Measurements from ENCODE around the gene RGL3. TPM values are rescaled to one million over a fixed set of nuclear protein-coding genes. Genes with fewer than 3 reads are reported as not detected.

Gene RGL3
- total RNA-seq, 1 donor from 2014 or later = 3.6 TPM

DNA sequence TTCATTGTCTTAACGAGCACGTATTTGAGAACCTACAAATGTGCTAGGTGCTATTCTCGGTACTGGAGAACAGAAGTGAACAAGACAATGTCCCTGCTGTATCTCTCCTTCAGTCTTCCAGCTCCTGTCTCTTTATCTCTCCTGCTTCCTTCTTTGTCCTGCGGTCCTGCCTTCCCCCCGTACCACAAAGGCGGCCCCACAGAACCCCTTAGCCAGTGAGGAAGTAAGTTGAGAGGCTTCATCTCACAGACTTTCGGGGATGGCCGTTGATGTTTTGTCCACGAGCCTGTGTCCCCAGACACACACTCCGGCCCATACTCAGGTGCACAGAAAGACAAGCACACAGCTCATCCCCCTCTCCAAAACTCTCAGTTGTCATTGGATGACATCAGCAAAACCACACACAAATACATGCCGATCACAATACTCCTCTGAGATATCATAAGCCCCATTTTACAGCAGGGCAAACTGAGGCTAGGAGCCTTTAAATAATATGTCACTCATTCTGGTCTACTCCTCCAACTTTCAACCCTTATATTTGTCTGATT lies 45.2 kb downstream of the RGL3 start:
- peak overlapping the region; percentile 35 for H3K27ac Mint-ChIP-seq (ENCODE audit: unreplicated experiment)
- peak overlapping the region; percentile 21 for H2AFZ ChIP-seq (ENCODE audit: low read depth, low read length)

DNA sequence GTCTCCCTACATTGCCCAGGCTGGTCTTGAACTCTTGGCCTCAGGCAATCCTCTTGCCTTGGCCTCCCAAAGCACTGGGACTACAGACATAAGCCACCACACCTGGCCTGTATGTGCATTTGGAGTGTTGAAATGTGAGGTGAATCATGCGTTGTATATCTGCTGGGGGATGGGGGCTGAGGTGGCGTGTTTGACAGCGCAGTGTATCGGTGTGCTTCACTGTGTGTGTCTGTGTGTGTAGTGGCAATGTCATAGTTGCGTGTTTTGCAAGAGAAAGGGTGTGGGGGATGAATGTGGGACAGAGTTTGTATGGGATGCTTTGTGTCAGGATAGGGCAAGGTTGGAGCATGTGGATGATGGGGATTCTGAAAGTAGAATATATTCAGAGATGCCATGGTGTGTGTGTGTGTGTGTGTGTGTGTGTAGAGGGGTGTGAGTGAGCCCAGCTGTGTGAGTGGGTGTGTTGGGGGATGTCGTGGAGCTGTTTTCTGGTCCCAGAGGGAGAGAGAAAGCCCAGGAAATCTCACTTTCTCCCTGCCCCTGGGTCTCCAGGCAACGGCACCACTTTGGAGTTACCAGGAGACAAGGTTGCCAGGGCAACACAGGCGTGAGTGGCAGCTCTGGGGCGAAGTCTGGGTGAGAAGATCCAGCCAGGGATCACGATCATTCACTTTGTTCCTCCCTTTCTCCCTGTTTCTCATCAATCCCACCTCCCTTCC lies 45.8 kb downstream of the RGL3 start:
- Mint-ChIP-seq H3K9me3 (ENCODE audit: unreplicated experiment) (no peaks in the 10 kb centered on the region), H3K4me1 (ENCODE audit: low read depth, unreplicated experiment) (peaks cover 9% of the 10 kb centered on the region), H3K27ac (ENCODE audit: unreplicated experiment) (no peak overlapping the region), H3K4me3 (ENCODE audit: unreplicated experiment) (no peak overlapping the region), H3K36me3 (ENCODE audit: low read depth, unreplicated experiment) (peaks cover 7% of the 10 kb centered on the region), H3K27me3 (ENCODE audit: low read depth, unreplicated experiment) (no peaks in the 10 kb centered on the region)
- H3K9ac ChIP-seq (ENCODE audit: low read length) = no peak overlapping the region
- H3K4me2 ChIP-seq (ENCODE audit: low read length) = peak overlapping the region; percentile 78
- no peaks in the 10 kb centered on the region for H3K36me3 ChIP-seq (ENCODE audit: insufficient read depth, low read length)
- FAIRE-seq (no peak), DNase-seq (ENCODE audit: low read depth) (peak; percentile 25)
- H4K20me1 ChIP-seq (ENCODE audit: insufficient read depth, low read length) = peaks cover 7% of the 10 kb centered on the region
- no peak overlapping the region for H3K27ac ChIP-seq (ENCODE audit: low read depth, low read length)
- no peak overlapping the region for H3K4me3 ChIP-seq (ENCODE audit: insufficient read depth, low read depth, low read length)
- no peak for TF ChIP-seq EZH2 (IDR thresholded peaks at IDR 0.05; ENCODE audit: insufficient read depth, low read length)
- TF ChIP-seq, protein P1, sequence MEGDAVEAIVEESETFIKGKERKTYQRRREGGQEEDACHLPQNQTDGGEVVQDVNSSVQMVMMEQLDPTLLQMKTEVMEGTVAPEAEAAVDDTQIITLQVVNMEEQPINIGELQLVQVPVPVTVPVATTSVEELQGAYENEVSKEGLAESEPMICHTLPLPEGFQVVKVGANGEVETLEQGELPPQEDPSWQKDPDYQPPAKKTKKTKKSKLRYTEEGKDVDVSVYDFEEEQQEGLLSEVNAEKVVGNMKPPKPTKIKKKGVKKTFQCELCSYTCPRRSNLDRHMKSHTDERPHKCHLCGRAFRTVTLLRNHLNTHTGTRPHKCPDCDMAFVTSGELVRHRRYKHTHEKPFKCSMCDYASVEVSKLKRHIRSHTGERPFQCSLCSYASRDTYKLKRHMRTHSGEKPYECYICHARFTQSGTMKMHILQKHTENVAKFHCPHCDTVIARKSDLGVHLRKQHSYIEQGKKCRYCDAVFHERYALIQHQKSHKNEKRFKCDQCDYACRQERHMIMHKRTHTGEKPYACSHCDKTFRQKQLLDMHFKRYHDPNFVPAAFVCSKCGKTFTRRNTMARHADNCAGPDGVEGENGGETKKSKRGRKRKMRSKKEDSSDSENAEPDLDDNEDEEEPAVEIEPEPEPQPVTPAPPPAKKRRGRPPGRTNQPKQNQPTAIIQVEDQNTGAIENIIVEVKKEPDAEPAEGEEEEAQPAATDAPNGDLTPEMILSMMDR (IDR thresholded peaks at IDR 0.05; ENCODE audit: insufficient read depth, low read depth, low read length) = no peak
- H3K4me1 ChIP-seq (ENCODE audit: insufficient read depth, low read length) = peaks cover 37% of the 10 kb centered on the region
- no peaks in the 10 kb centered on the region for H3K79me2 ChIP-seq (ENCODE audit: insufficient read depth, low read length)
- H2AFZ ChIP-seq (ENCODE audit: low read depth, low read length) = no peak overlapping the region
- no peaks in the 10 kb centered on the region for H3K27me3 ChIP-seq (ENCODE audit: insufficient read depth, low read length)
- no peaks in the 10 kb centered on the region for H3K9me3 ChIP-seq (ENCODE audit: insufficient read depth, low read depth, low read length)

More for the DNA sequence above, 45.2 kb downstream of the RGL3 start:
- Histone ChIP-seq H3K79me2 (ENCODE audit: insufficient read depth, low read length) (no peaks in the 10 kb centered on the region), H3K9me3 (ENCODE audit: insufficient read depth, low read depth, low read length) (no peaks in the 10 kb centered on the region), H3K27ac (ENCODE audit: low read depth, low read length) (no peak overlapping the region), H3K4me3 (ENCODE audit: insufficient read depth, low read depth, low read length) (peak overlapping the region; percentile 70), H3K4me1 (ENCODE audit: insufficient read depth, low read length) (peaks cover 42% of the 10 kb centered on the region), H3K4me2 (ENCODE audit: low read length) (peak overlapping the region; percentile 78), H4K20me1 (ENCODE audit: insufficient read depth, low read length) (peaks cover 9% of the 10 kb centered on the region), H3K27me3 (ENCODE audit: insufficient read depth, low read length) (no peaks in the 10 kb centered on the region), H3K36me3 (ENCODE audit: insufficient read depth, low read length) (no peaks in the 10 kb centered on the region), H3K9ac (ENCODE audit: low read length) (peak overlapping the region; percentile 84)
- FAIRE-seq = no peak
- Mint-ChIP-seq H3K9me3 (ENCODE audit: unreplicated experiment) (no peaks in the 10 kb centered on the region), H3K4me1 (ENCODE audit: low read depth, unreplicated experiment) (peaks cover 13% of the 10 kb centered on the region), H3K4me3 (ENCODE audit: unreplicated experiment) (no peak overlapping the region), H3K36me3 (ENCODE audit: low read depth, unreplicated experiment) (peaks cover 7% of the 10 kb centered on the region), H3K27me3 (ENCODE audit: low read depth, unreplicated experiment) (no peaks in the 10 kb centered on the region)
- no peak for TF ChIP-seq EZH2 (IDR thresholded peaks at IDR 0.05; ENCODE audit: insufficient read depth, low read length)
- TF ChIP-seq, protein P1 (IDR thresholded peaks at IDR 0.05; ENCODE audit: insufficient read depth, low read depth, low read length) = no peak
- DNase-seq (ENCODE audit: low read depth) = no peak

DNA sequence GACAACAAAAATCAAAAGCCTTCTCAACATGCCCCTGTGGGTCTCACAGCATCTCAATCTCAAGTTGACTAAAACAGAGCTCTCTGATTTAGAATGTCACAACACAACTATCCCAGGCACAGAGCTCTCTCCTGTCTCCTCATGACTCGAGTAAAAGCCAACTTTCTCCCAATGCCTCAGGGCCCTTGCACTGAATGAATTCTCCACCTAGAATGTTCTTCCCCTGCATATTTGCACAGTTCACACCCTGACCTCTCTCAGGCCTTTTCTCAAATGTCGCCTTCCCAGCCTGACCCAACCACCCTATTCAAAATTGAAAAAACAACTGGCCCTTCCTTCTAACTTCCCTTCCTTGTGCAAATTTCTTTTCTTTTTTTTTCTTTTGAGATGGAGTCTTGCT lies 48.4 kb downstream of the RGL3 start:
- Histone ChIP-seq H2AFZ (ENCODE audit: low read depth, low read length) (no peak overlapping the region), H3K79me2 (ENCODE audit: insufficient read depth, low read length) (no peaks in the 10 kb centered on the region), H3K27me3 (ENCODE audit: insufficient read depth, low read length) (no peaks in the 10 kb centered on the region), H3K27ac (ENCODE audit: low read depth, low read length) (no peak overlapping the region), H3K4me2 (ENCODE audit: low read length) (no peak overlapping the region), H3K9me3 (ENCODE audit: insufficient read depth, low read depth, low read length) (no peaks in the 10 kb centered on the region), H4K20me1 (ENCODE audit: insufficient read depth, low read length) (peaks cover under 1% of the 10 kb centered on the region), H3K36me3 (ENCODE audit: insufficient read depth, low read length) (no peaks in the 10 kb centered on the region), H3K4me3 (ENCODE audit: insufficient read depth, low read depth, low read length) (no peak overlapping the region), H3K4me1 (ENCODE audit: insufficient read depth, low read length) (peaks cover 18% of the 10 kb centered on the region), H3K9ac (ENCODE audit: low read length) (no peak overlapping the region)
- Mint-ChIP-seq H3K36me3 (ENCODE audit: low read depth, unreplicated experiment) (peaks cover 8% of the 10 kb centered on the region), H3K27ac (ENCODE audit: unreplicated experiment) (no peak overlapping the region), H3K4me3 (ENCODE audit: unreplicated experiment) (no peak overlapping the region), H3K4me1 (ENCODE audit: low read depth, unreplicated experiment) (peaks cover under 1% of the 10 kb centered on the region), H3K27me3 (ENCODE audit: low read depth, unreplicated experiment) (no peaks in the 10 kb centered on the region), H3K9me3 (ENCODE audit: unreplicated experiment) (no peaks in the 10 kb centered on the region)
- TF ChIP-seq, protein P1 (IDR thresholded peaks at IDR 0.05; ENCODE audit: insufficient read depth, low read depth, low read length) = no peak
- no peak for TF ChIP-seq EZH2 (IDR thresholded peaks at IDR 0.05; ENCODE audit: insufficient read depth, low read length)
- FAIRE-seq (no peak), DNase-seq (ENCODE audit: low read depth) (no peak)

Data from astrocyte (in vitro differentiated cells and primary cell).